Stimulated activated CD4-positive, alpha-beta T cell treated with anti-CD3 and anti-CD28 coated beads, Interleukin-15, amount 100 ng/mL, for 1 hour (primary cell): ENCODE results near the gene ZNF775.
"Not testable (repeated sequence)": the region's sequence is repeated elsewhere in the genome, so short reads cannot be mapped to it uniquely, and the experiment has no call there.

Experiments
- DNase-seq, 2 donors: peaks; one replicate each; pipeline ENCODE4 v3.0.0-alpha.2; 2020; ENCODE audit warnings: low read depth in 1 of 2, low spot score in 1 of 2

The ZNF775 gene

GRCh38 chr7:150382123-150382843 lies 3.2 kb downstream of the ZNF775 start:
- no peak for DNase-seq

- no peak for DNase-seq
These were observed 3.7 kb downstream of the ZNF775 start for GRCh38 chr7:150382844-150383225.

- no peak for DNase-seq
These were observed 4.7 kb downstream of the ZNF775 start for GRCh38 chr7:150383710-150384397.

- DNase-seq = no peak
These were observed 5.5 kb downstream of the ZNF775 start for GRCh38 chr7:150384406-150385301.

- DNase-seq = no peak
These were observed 6.2 kb downstream of the ZNF775 start for GRCh38 chr7:150385302-150385723.

GRCh38 chr7:150385884-150386283 lies 6.8 kb downstream of the ZNF775 start:
- DNase-seq = not testable (repeated sequence)

DNA sequence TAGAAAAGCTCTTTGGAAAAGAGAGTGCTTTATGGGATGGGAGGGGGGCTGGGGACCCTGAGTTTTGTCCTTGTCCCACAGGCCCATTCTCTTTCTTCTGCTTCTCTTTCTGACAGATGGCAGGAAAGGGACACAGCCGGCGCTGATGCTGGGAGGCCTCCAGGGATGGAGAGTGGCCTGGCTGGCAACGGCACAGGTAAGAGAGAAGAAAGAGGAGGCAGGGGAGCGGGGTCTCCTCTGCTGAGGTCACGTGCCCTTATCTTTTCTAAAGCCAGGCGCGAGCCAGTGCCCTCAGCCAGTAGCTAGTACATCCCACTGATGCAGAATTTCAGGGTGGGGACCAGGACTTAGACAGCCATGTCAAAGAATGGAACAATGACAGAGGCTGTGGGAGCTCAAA lies 9.2 kb downstream of the ZNF775 start:
- DNase-seq = no peak

DNA sequence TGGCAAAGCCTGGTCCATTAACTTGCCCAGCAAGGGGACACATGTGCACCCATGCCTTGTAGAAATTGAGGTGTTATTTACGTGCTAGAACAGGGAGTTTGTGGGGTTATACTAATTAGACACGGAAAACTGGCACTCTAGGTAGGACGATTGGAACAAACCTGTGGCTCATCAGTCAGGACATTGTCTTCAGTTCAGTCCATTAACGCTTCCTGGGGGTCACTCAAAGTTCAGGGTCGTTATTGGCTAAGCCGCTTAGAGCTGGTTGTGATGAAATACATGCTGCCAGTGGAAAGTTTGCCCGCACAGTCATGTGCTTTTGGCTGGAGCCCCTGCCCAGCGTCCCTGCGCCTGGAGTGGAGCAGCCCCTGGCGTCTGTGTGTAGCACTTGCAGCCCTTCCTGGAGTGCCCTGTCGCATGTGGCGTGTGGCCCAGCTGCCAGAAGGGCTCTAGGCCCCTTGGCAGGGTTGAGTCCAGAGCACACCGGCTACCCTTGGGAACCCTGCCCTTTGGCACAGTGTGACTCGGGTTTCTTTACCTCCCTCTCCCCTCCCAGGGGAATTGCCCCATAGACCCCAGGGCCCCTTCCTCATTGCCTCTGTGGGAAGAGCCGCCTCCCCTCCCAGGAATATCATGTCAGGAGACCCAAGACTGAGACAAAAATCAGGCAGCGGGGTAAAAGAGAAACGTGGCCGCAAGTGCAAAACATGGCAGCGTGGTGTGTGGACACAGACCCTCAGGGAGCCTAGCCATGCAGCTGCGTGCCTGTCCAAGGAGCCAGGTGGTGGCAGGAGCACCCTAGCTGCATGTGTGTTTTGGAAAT lies 9.8 kb downstream of the ZNF775 start:
- no peak for DNase-seq

GRCh38 chr7:150389532-150389816 lies 10.3 kb downstream of the ZNF775 start:
- DNase-seq = no peak

GRCh38 chr7:150390205-150390604 lies 11.1 kb downstream of the ZNF775 start:
- no peak for DNase-seq

DNA sequence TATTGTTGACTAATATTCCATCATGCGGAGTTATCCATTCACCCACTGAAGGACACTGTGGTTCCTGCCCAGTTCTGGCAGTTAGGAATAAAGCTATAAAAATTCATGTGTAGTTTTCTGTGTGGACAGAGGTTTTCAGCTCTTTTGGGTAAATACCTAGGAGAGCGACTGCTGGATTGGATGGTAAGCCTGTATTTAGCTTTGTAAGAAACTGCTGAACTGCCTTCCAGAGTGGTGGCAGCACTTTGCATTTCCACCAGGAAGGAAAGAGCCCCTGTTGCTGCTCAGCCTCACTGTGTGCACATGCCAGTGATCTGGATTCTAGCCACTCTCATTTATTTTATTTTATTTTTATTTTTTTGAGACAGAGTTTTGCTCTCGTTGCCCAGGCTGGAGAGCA lies 14.2 kb downstream of the ZNF775 start:
- no peak for DNase-seq

DNA sequence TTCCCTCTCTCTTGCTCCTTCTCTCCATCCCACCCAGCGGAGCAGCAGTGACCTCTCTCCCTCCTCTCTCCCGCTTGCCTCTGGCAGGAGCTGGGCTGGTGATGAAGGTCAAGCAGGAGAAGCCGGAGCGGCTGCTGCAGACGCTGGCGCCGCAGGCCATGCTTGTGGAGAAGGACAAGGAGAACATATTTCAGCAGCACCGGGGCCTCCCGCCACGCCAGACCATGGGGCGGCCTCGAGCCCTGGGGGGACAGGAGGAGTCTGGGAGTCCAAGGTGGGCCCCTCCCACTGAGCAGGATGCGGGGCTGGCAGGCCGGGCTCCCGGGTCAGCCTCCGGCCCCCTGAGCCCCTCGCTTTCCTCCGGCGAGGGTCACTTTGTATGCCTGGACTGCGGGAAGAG lies 17.3 kb downstream of the ZNF775 start:
- DNase-seq = no peak

DNA sequence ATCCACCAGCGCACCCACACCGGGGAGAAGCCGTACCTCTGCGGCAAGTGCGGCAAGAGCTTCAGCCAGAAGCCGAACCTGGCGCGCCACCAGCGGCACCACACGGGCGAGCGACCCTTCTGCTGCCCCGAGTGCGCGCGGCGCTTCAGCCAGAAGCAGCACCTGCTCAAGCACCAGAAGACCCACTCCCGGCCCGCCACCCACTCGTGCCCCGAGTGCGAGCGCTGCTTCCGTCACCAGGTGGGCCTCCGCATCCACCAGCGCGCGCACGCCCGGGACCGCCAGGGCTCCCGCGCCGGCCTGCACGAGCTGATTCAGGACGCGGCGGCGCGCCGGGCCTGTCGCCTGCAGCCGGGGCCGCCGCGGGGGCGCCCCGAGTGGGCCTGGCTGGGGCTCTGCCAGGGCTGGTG lies 17.7 kb downstream of the ZNF775 start:
- DNase-seq = no peak

DNA sequence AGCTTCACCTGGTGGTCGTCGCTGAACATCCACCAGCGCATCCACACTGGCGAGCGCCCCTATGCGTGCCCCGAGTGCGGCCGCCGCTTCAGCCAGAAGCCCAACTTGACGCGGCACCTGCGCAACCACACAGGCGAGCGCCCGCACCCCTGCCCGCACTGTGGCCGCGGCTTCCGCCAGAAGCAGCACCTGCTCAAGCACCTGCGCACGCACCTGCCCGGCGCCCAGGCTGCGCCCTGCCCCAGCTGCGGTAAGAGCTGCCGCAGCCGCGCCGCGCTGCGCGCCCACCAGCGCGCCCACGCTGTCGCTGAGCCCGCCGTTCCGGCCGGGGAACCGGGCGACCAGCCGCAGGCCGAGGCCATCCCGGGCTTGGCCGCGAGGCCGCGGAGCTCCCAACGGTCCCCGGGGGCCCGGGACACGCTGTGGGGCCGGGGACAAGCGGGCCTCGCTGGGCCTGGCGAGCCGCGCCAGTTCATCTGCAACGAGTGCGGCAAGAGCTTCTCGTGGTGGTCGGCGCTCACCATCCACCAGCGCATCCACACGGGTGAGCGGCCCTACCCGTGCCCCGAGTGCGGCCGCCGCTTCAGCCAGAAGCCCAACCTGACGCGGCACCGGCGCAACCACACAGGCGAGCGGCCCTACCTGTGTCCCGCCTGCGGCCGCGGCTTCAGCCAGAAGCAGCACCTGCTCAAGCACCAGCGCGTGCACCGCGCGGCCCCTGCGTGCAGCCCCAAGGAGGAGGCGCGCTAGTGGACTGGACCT lies 18.4 kb downstream of the ZNF775 start:
- no peak for DNase-seq

DNA sequence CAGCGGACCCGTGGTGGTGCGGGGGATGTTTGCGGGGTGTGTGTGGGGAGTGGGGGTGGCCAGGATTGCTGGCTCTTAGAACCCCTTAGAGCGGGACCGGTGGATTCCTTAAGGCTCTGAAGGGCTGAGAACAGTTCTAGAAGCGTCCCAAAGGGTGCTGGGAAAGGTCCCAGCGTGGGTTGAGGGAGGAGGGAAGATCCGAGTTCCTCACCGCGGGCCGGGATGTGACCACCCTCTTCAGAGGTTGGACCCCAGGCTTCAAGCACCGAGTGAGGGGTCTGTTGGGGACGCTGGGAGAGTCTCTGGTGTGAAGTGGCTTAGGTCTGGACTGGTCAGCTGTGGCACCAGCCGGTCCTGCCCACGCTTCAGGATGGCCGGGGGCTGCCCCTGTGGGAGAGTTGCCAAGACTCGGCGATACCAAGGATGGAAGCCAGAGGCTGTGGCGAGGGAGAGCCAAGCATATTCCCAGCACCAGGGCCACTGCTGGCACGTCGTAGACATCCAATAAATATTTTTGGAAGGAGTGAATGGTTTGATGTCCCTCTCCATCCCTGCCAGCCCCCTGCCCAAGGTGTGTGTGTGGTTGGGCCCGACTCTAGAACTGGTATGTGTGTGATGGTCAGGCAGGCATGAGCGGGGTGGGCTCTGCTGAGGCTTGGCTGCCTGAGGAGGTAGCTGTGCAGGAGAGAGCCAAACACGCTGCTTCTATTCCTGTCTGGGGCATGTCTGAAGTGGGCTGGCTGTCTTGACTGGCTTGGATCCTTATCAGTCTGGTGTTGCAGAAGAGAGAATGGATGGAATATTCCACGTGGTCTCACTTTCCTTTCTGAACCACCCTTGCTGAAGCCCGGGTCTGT lies 19.2 kb downstream of the ZNF775 start:
- DNase-seq = no peak

GRCh38 chr7:150398965-150399320 lies 19.8 kb downstream of the ZNF775 start:
- no peak for DNase-seq

- no peak for DNase-seq
These were observed 20.4 kb downstream of the ZNF775 start for GRCh38 chr7:150399421-150400007.

DNA sequence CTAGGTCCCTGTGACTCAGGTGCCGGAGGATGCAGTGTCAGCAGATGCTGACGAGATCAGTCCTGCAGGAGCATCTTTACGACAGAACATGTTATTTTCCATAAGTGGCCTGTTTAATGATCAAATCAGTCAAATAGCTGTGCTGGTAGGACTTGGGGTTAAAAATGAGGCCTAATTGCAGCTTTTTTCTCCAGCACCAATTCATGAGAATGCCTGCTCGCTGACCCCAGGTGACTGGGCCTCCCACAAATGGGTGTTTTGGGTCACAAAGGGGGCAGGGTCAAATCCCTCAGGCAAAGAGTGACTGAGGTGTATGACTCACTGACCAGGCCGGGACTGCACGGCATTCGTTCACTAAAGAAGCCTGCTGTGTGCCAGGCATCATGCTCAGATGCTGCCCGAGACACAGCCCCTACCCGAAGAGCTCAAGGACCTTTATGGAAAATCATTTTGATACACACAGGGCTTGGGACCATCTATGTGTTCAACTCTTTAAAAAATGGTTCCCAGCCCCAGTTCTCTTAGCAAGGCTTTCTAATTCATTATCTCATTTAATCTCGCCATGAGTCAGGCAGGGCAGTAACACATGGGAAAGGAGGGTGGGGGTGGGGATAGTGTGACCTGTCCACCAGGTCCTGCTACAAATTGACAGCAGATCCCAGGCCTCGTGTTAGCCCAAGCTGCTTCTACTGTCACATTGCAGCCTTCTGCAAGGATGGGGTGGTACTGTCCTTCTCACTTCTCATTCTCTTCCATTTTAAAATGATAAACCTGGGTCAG lies 21.1 kb downstream of the ZNF775 start:
- DNase-seq = no peak
